ENCODE results near the gene SSNA1. TPM values are rescaled to one million over a fixed set of nuclear protein-coding genes. Genes with fewer than 3 reads are reported as not detected.

The SSNA1 gene
- total RNA-seq, 1 experiment from 2014 or later, result 62.3 TPM

GRCh38 chr9:137225699-137226331, 37.3 kb downstream of the SSNA1 start:
- Histone ChIP-seq H3K27me3 (replicated peaks; ENCODE audit: control insufficient read depth, insufficient read depth, low read length) (no peaks in the 10 kb centered on the region), H3K4me3 (ENCODE audit: low read depth, low read length) (no peak overlapping the region), H3K4me1 (peaks cover 33% of the 10 kb centered on the region), H3K9me3 (no peaks in the 10 kb centered on the region), H3K36me3 (ENCODE audit: control insufficient read depth, insufficient read depth, low read length) (no peaks in the 10 kb centered on the region)
- intact Hi-C loops (cut with micrococcal nuclease; ENCODE audit: unreplicated experiment), result loop anchor here (2.0 kb wide), 3 partner anchors 37 to 109 kb away; partner anchors contain the start of genes ANAPC2 and SSNA1
- Mint-ChIP-seq H3K27ac (ENCODE audit: unreplicated experiment) (peak overlapping the region; percentile 64), H3K36me3 (ENCODE audit: insufficient read depth, unreplicated experiment) (peaks cover 11% of the 10 kb centered on the region), H3K4me3 (ENCODE audit: unreplicated experiment) (no peak overlapping the region), H3K27me3 (ENCODE audit: insufficient read depth, unreplicated experiment) (no peaks in the 10 kb centered on the region), H3K9me3 (ENCODE audit: unreplicated experiment) (no peaks in the 10 kb centered on the region), H3K4me1 (ENCODE audit: low read depth, unreplicated experiment) (peaks cover 13% of the 10 kb centered on the region)
- DNase-seq, result no peak
- ChIA-PET POLR2A (no interaction called here), CTCF (interaction anchor here (1.3 to 2.4 kb wide), 2 partner anchors 25 to 49 kb away, joined by 3 to 6 read pairs; partner anchors contain the start of gene TPRN)
- no peak for TF ChIP-seq CTCF (IDR thresholded peaks at IDR 0.05; ENCODE audit: insufficient read depth in 1 of 2, low read depth in 1 of 2, low read length in 1 of 2, severe bottlenecking in 1 of 2, unreplicated experiment in 1 of 2)
- BruUV-seq (replicated peaks), result no TSS peak

- H3K27ac Mint-ChIP-seq (ENCODE audit: unreplicated experiment), result peak overlapping the region; percentile 64
- POLR2A ChIA-PET, result interaction anchor here (0.8 kb wide), 1 partner anchor 37 kb away, joined by 3 read pairs; no protein-coding TSS in a partner anchor
- CTCF ChIA-PET, result interaction anchor here (1.3 to 2.4 kb wide), 8 partner anchors 10 to 64 kb away, joined by 3 to 20 read pairs (median 6); partner anchors contain the start of genes ANAPC2, LRRC26, SSNA1 and TPRN
- TF ChIP-seq CTCF (IDR thresholded peaks at IDR 0.05; ENCODE audit: insufficient read depth in 1 of 2, low read depth in 1 of 2, low read length in 1 of 2, severe bottlenecking in 1 of 2, unreplicated experiment in 1 of 2), result no peak
- H3K4me3 Mint-ChIP-seq (ENCODE audit: unreplicated experiment), result no peak overlapping the region
- H3K27me3 Mint-ChIP-seq (ENCODE audit: insufficient read depth, unreplicated experiment), result no peaks in the 10 kb centered on the region
- peaks cover 13% of the 10 kb centered on the region for H3K4me1 Mint-ChIP-seq (ENCODE audit: low read depth, unreplicated experiment)
- H3K4me1 ChIP-seq, result peaks cover 38% of the 10 kb centered on the region
- intact Hi-C loops (cut with micrococcal nuclease; ENCODE audit: unreplicated experiment), result loop anchor here (1.0 to 2.0 kb wide), 4 partner anchors 10 to 110 kb away; partner anchors contain the start of genes ANAPC2 and SSNA1
- peaks cover 11% of the 10 kb centered on the region for H3K36me3 Mint-ChIP-seq (ENCODE audit: insufficient read depth, unreplicated experiment)
- DNase-seq, result no peak
- H3K4me3 ChIP-seq (ENCODE audit: low read depth, low read length), result no peak overlapping the region
- no peaks in the 10 kb centered on the region for H3K9me3 ChIP-seq
- H3K36me3 ChIP-seq (ENCODE audit: control insufficient read depth, insufficient read depth, low read length), result no peaks in the 10 kb centered on the region
- BruUV-seq (replicated peaks), result no TSS peak
- H3K9me3 Mint-ChIP-seq (ENCODE audit: unreplicated experiment), result no peaks in the 10 kb centered on the region
- H3K27me3 ChIP-seq (replicated peaks; ENCODE audit: control insufficient read depth, insufficient read depth, low read length), result no peaks in the 10 kb centered on the region
Observed at GRCh38 chr9:137226338-137227053, 38.0 kb downstream of the SSNA1 start.

All from Caco-2 (cell line).